Measurements from ENCODE around the gene SFMBT1. TPM values are rescaled to one million over a fixed set of nuclear protein-coding genes. Genes with fewer than 3 reads are reported as not detected.

Gene SFMBT1
- total and polyA plus RNA-seq, 2 of the 4 experiments (the other 2 are of a cell fraction), result 1.0 to 1.8 TPM

- peaks cover 2% of the 10 kb centered on the region; the same call in 1 of the 2 replicates for H3K36me3 ChIP-seq (ENCODE audit: control insufficient read depth, insufficient read depth, low read length)
- ChIA-PET CTCF (interaction anchor here (0.6 kb wide), 1 partner anchor 9 kb away, joined by 3 read pairs; no protein-coding TSS in a partner anchor), POLR2A (ENCODE audit: unreplicated experiment) (no interaction called here)
- H3K4me2 ChIP-seq (ENCODE audit: low read depth, low read length), result no peak overlapping the region
- peaks cover 7% of the 10 kb centered on the region; the same call in 1 of the 2 replicates for H4K20me1 ChIP-seq (ENCODE audit: insufficient read depth, low read length)
- H2AK5ac ChIP-seq (ENCODE audit: low read depth, low read length), result no peak overlapping the region
- no peak overlapping the region for H2BK5ac ChIP-seq (ENCODE audit: low read depth, low read length, poor library complexity, severe bottlenecking)
- 90% methylated on average over 6 of the region's 8 CpGs; no CpG with 5 or more reads in 1 of the 2 experiments for WGBS, 2 experiments (ENCODE audit: extremely low coverage in 2 of 2, insufficient read length in 1 of 2)
- dilution Hi-C loops (cut with HindIII; ENCODE audit: low sequenced_read_pairs, unreplicated experiment) (no loop called here), in situ Hi-C loops (cut with MboI; ENCODE audit: low sequenced_read_pairs) (no loop called here), intact Hi-C loops (cut with micrococcal nuclease) (no loop called here)
- peaks cover 45 to 79% of the 10 kb centered on the region in 2 experiments for H3K79me1 ChIP-seq (ENCODE audit: low read depth in 1 of 2, low read length in 2 of 2)
- H3K4me1 ChIP-seq (ENCODE audit: control insufficient read depth, insufficient read depth, low read length), result peaks cover 16% of the 10 kb centered on the region
- H4K8ac ChIP-seq (ENCODE audit: low read depth in 2 of 2, low read length in 2 of 2), result no peak overlapping the region
- H2AFZ ChIP-seq (replicated peaks; ENCODE audit: low read length, poor library complexity), result no peak overlapping the region
- no peak overlapping the region for H2BK20ac ChIP-seq (ENCODE audit: low read depth, low read length)
- no peak overlapping the region for H2BK15ac ChIP-seq (ENCODE audit: low read depth, low read length)
- H3K27ac ChIP-seq (ENCODE audit: insufficient read depth, low read length), result no peak overlapping the region
- no peak overlapping the region for H3K23ac ChIP-seq (ENCODE audit: low read depth, low read length)
- no peaks in the 10 kb centered on the region for H3K9me3 ChIP-seq (ENCODE audit: control insufficient read depth, insufficient read depth, low read length)
- H3K4ac ChIP-seq (ENCODE audit: low read depth, low read length), result no peak overlapping the region
- H3K56ac ChIP-seq (ENCODE audit: extremely low read depth, insufficient read depth, low read length), result no peak overlapping the region
- H3K9me1 ChIP-seq (ENCODE audit: insufficient read depth, low read length), result peaks cover 31% of the 10 kb centered on the region
- H3K18ac ChIP-seq (ENCODE audit: low read depth, low read length), result no peak overlapping the region
- TF ChIP-seq BHLHE40 (IDR thresholded peaks at IDR 0.05; ENCODE audit: low read depth, low read length) (no peak), CTCF (conservative IDR thresholded peaks at IDR 0.05; ENCODE audit: low read depth, low read length) (no peak), USF2 (IDR thresholded peaks at IDR 0.05; ENCODE audit: low read depth, low read length) (no peak), ELK1 (IDR thresholded peaks at IDR 0.05; ENCODE audit: borderline replicate concordance, low read depth, low read length) (no peak), CEBPB (IDR thresholded peaks at IDR 0.05; ENCODE audit: low read depth, low read length) (no peak), RFX5 (IDR thresholded peaks at IDR 0.05; ENCODE audit: low read depth, low read length) (no peak), FOS (IDR thresholded peaks at IDR 0.05; ENCODE audit: low read depth, low read length) (no peak), SMC3 (IDR thresholded peaks at IDR 0.05; ENCODE audit: low read depth, low read length) (no peak), MAFK (IDR thresholded peaks at IDR 0.05; ENCODE audit: low read depth, low read length) (no peak), MAZ (IDR thresholded peaks at IDR 0.05; ENCODE audit: borderline replicate concordance, low read depth, low read length) (no peak), NFE2L2 (IDR thresholded peaks at IDR 0.05; ENCODE audit: low read depth, low read length) (no peak), RAD21 (IDR thresholded peaks at IDR 0.05; ENCODE audit: low read length) (no peak), CHD1 (IDR thresholded peaks at IDR 0.05; ENCODE audit: low read depth, low read length) (no peak), POLR2A (IDR thresholded peaks at IDR 0.05; ENCODE audit: low read depth, low read length) (no peak)
- H3K27me3 ChIP-seq (ENCODE audit: control insufficient read depth, insufficient read depth, low read length), result no peaks in the 10 kb centered on the region
- no peak overlapping the region for H4K5ac ChIP-seq (ENCODE audit: low read depth, low read length)
- ATAC-seq (ENCODE audit: low read depth) (no peak), DNase-seq (no peak)
- no peak overlapping the region for H2BK120ac ChIP-seq (ENCODE audit: low read depth, low read length)
- no peak overlapping the region for H3K9ac ChIP-seq (ENCODE audit: low read depth, low read length)
- H2AK9ac ChIP-seq (replicated peaks; ENCODE audit: low read depth, low read length, poor library complexity), result no peak overlapping the region
- H4K91ac ChIP-seq (ENCODE audit: insufficient read depth, low read depth, low read length), result no peak overlapping the region
- no TSS peak for BruUV-seq (replicated peaks)
- no peak overlapping the region for H3K4me3 ChIP-seq (ENCODE audit: insufficient read depth, low read depth, low read length)
- H3K14ac ChIP-seq (replicated peaks; ENCODE audit: low read depth, low read length), result no peak overlapping the region
Measured at GRCh38 chr3:52889901-52890300, 156.0 kb downstream of the SFMBT1 start.

All from IMR-90 (cell line).